Caco-2 (cell line): ENCODE data around the gene SERINC3. TPM values are rescaled to one million over a fixed set of nuclear protein-coding genes. Genes with fewer than 3 reads are reported as not detected.

Source experiments
- BruUV-seq: library from RNA; stranded (reverse); fragments of 400-500 nt; replicated peaks from 2 replicates; lab custom pipeline; 2021; lab: Mats Ljungman, UMichigan
- CTCF ChIA-PET: fragments of 300-600 bp; sonication (Branson Sonifier 250); formaldehyde crosslinking; loops from one replicate; lab custom pipeline; 2022; ENCODE audit warnings: antibody characterized with exemption; lab: Charles Lee
- POLR2A ChIA-PET: fragments of 300-600 bp; sonication (Branson Sonifier 250); formaldehyde crosslinking; loops from one replicate; lab custom pipeline; 2022; ENCODE audit warnings: antibody characterized with exemption; lab: Charles Lee
- DNase-seq, 2 experiments: peaks; one replicate each; pipeline versions ENCODE4 v3.0.0 to v3.0.0-alpha.2; 2020 to 2022
- H3K27me3 ChIP-seq: replicated peaks from 2 replicates; pipeline ENCODE4 v1.6.0; 2011; ENCODE audit warnings: low read length; ENCODE audit not compliant: control insufficient read depth, insufficient read depth
- H3K36me3 ChIP-seq: 2 replicates; pipeline ENCODE4 v1.5.1; 2011; ENCODE audit warnings: low read length; ENCODE audit not compliant: control insufficient read depth, insufficient read depth
- H3K4me1 ChIP-seq: fragments of 250-450 bp; sonication (Bioruptor Pico); 2 replicates; pipeline ENCODE4 v1.5.1; 2020; ENCODE audit warnings: mild to moderate bottlenecking
- H3K4me3 ChIP-seq: 2 replicates; pipeline ENCODE4 v1.5.1; 2011; ENCODE audit warnings: low read depth, mild to moderate bottlenecking, control low read depth, low read length
- H3K9me3 ChIP-seq: fragments of 250-450 bp; sonication (Bioruptor Pico); 2 replicates; pipeline ENCODE4 v1.5.1; 2020; ENCODE audit warnings: mild to moderate bottlenecking, moderate library complexity
- H3K27ac Mint-ChIP-seq: one replicate; pipeline ENCODE4 v1.8.0; 2022; ENCODE audit warnings: mixed read lengths; ENCODE audit not compliant: unreplicated experiment
- H3K27me3 Mint-ChIP-seq: one replicate; pipeline ENCODE4 v1.8.0; 2022; ENCODE audit warnings: mixed read lengths; ENCODE audit not compliant: insufficient read depth, unreplicated experiment
- H3K36me3 Mint-ChIP-seq: one replicate; pipeline ENCODE4 v1.8.0; 2022; ENCODE audit warnings: mild to moderate bottlenecking, mixed read lengths; ENCODE audit not compliant: insufficient read depth, unreplicated experiment
- H3K4me1 Mint-ChIP-seq: one replicate; pipeline ENCODE4 v1.8.0; 2022; ENCODE audit warnings: low read depth, mixed read lengths; ENCODE audit not compliant: unreplicated experiment
- H3K4me3 Mint-ChIP-seq: one replicate; pipeline ENCODE4 v1.8.0; 2022; ENCODE audit warnings: mild to moderate bottlenecking, moderate library complexity, mixed read lengths; ENCODE audit not compliant: unreplicated experiment
- H3K9me3 Mint-ChIP-seq: one replicate; pipeline ENCODE4 v1.8.0; 2022; ENCODE audit warnings: mixed read lengths; ENCODE audit not compliant: unreplicated experiment
- CTCF ChIP-seq, 2 experiments: fragments of 200-600 bp in 1 of 2; IDR thresholded peaks; 1 replicate in 1 of 2; 2 replicates in 1 of 2; pipeline versions ENCODE4 v1.5.1 to v1.8.0; 2011 to 2022; ENCODE audit warnings: antibody characterized with exemption in 1 of 2, control low read depth in 1 of 2, inconsistent platforms in 1 of 2, low read depth in 1 of 2, low read length in 1 of 2, mild to moderate bottlenecking in 1 of 2, moderate library complexity in 1 of 2; ENCODE audit not compliant: insufficient read depth in 1 of 2, severe bottlenecking in 1 of 2, unreplicated experiment in 1 of 2
- intact Hi-C: fragments of 100-400 bp; cut with micrococcal nuclease; formaldehyde crosslinking; loops from one replicate; pipeline ENCODE4 v1.10.0; 2022; ENCODE audit not compliant: unreplicated experiment
- total RNA-seq: library from RNA; stranded (reverse); gene quantifications from 2 replicates; pipeline ENCODE4 v1.2.3, GENCODE V29; 2022

The SERINC3 gene
- total RNA-seq, 1 experiment from 2014 or later: 185 TPM

GRCh38 chr20:44494266-44494665 lies 27.6 kb downstream of the SERINC3 start:
- Mint-ChIP-seq H3K27me3 (no peaks in the 10 kb centered on the region), H3K4me1 (no peaks in the 10 kb centered on the region), H3K27ac (no peak overlapping the region), H3K9me3 (no peaks in the 10 kb centered on the region), H3K36me3 (peaks cover 91% of the 10 kb centered on the region), H3K4me3 (no peak overlapping the region)
- no peaks in the 10 kb centered on the region for H3K27me3 ChIP-seq
- ChIA-PET CTCF (interaction anchor here (1.0 to 2.3 kb wide), 3 partner anchors 10 to 115 kb away, joined by 3 to 6 read pairs (median 5); no protein-coding TSS in a partner anchor), POLR2A (no interaction called here)
- BruUV-seq: no TSS peak
- DNase-seq: no peak
- H3K4me1 ChIP-seq: peaks cover 8% of the 10 kb centered on the region
- no peak for TF ChIP-seq CTCF (IDR thresholded peaks at IDR 0.05; ENCODE audit: insufficient read depth in 1 of 2, low read depth in 1 of 2, low read length in 1 of 2, severe bottlenecking in 1 of 2, unreplicated experiment in 1 of 2)
- H3K4me3 ChIP-seq: no peak overlapping the region
- peaks cover 6% of the 10 kb centered on the region; the same call in 1 of the 2 replicates for H3K36me3 ChIP-seq
- intact Hi-C loops: no loop called here
- H3K9me3 ChIP-seq: no peaks in the 10 kb centered on the region

DNA sequence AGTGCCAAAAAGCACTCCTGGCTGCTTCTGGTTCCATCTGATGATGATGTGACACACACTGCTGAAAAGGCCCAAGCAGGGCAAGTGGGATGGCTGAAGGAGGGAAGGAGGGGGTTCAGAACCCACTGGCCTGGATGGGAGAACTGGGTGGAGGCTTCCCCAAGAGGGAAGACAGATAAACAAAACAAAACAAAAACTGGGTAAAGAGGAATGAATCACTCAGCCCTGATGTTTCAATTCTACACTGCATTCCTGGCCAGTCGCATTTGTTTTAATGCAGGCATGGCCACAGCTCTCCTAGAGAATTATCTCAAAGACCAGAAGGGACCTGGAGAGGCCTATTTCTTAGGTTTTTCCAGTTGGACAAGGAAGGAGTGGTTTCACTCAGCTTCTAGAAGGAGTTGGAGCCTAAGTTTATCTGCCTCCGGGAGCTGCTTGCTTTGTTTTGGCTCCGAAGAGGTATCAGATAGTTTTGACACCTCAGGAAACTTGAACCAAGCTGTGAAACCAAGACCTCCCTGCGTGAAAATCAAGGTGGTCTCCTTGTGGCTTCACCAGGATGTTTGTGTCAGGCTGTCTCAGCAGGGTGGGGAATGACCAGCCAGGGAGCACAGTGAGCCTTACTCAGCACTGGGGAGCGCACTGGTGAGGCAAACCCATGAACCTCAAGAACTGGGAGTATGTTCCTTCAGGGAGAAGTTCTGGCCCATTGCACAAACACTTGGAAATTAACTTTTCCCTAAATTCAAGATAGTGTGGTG lies 30.1 kb downstream of the SERINC3 start:
- Histone ChIP-seq H3K36me3 (peaks cover 3% of the 10 kb centered on the region; the same call in 1 of the 2 replicates), H3K9me3 (no peaks in the 10 kb centered on the region), H3K27me3 (no peaks in the 10 kb centered on the region), H3K4me1 (peaks cover 8% of the 10 kb centered on the region), H3K4me3 (no peak overlapping the region)
- H3K27ac Mint-ChIP-seq: peak overlapping the region; percentile 4
- CTCF ChIA-PET: interaction anchor here (1.1 kb wide), 1 partner anchor 107 kb away, joined by 3 read pairs; no protein-coding TSS in a partner anchor
- H3K36me3 Mint-ChIP-seq: peaks cover 88% of the 10 kb centered on the region
- H3K9me3 Mint-ChIP-seq: no peaks in the 10 kb centered on the region
- H3K4me1 Mint-ChIP-seq: no peaks in the 10 kb centered on the region
- TF ChIP-seq CTCF (IDR thresholded peaks at IDR 0.05; ENCODE audit: insufficient read depth in 1 of 2, low read depth in 1 of 2, low read length in 1 of 2, severe bottlenecking in 1 of 2, unreplicated experiment in 1 of 2): no peak
- H3K4me3 Mint-ChIP-seq: no peak overlapping the region
- no TSS peak for BruUV-seq
- DNase-seq: no peak
- H3K27me3 Mint-ChIP-seq: no peaks in the 10 kb centered on the region
- intact Hi-C loops: no loop called here
- POLR2A ChIA-PET: interaction anchor here (1.3 kb wide), 1 partner anchor 15 kb away, joined by 4 read pairs; no protein-coding TSS in a partner anchor

GRCh38 chr20:44489931-44490330 lies 31.9 kb downstream of the SERINC3 start:
- Mint-ChIP-seq H3K27me3 (no peaks in the 10 kb centered on the region), H3K4me1 (no peaks in the 10 kb centered on the region), H3K27ac (no peak overlapping the region), H3K9me3 (no peaks in the 10 kb centered on the region), H3K4me3 (no peak overlapping the region), H3K36me3 (peaks cover 82% of the 10 kb centered on the region)
- Histone ChIP-seq H3K9me3 (no peaks in the 10 kb centered on the region), H3K36me3 (peaks cover 1% of the 10 kb centered on the region; the same call in 1 of the 2 replicates), H3K4me1 (no peaks in the 10 kb centered on the region; the same call in 1 of the 2 replicates), H3K27me3 (no peaks in the 10 kb centered on the region), H3K4me3 (no peak overlapping the region)
- BruUV-seq: TSS peak; percentile 9
- ChIA-PET POLR2A (no interaction called here), CTCF (no interaction called here)
- no peak for TF ChIP-seq CTCF (IDR thresholded peaks at IDR 0.05; ENCODE audit: insufficient read depth in 1 of 2, low read depth in 1 of 2, low read length in 1 of 2, severe bottlenecking in 1 of 2, unreplicated experiment in 1 of 2)
- intact Hi-C loops: loop anchor here (1.0 kb wide), 1 partner anchor 120 kb away; no protein-coding TSS in a partner anchor
- DNase-seq: no peak
